Keratinocyte (primary cell): ENCODE measurements around the gene IFT52.

Experiments
- CTCF ChIP-seq, 3 experiments: IDR thresholded peaks in 1 of 3; conservative IDR thresholded peaks in 1 of 3; optimal IDR thresholded peaks in 1 of 3; 2 replicates in 2 of 3; 3 replicates in 1 of 3; pipeline versions ENCODE3 to v1.5.1; 2011; ENCODE audit warnings: low read length in 3 of 3, mild to moderate bottlenecking in 3 of 3, moderate library complexity in 2 of 3, control low read depth in 1 of 3, inconsistent platforms in 1 of 3; ENCODE audit not compliant: insufficient read depth in 2 of 3; ENCODE audit errors: extremely low read depth in 1 of 3
- EZH2 ChIP-seq: IDR thresholded peaks from one replicate; pipeline ENCODE4 v1.6.1; 2012; ENCODE audit warnings: inconsistent platforms, mild to moderate bottlenecking, low read length, moderate library complexity

- TF ChIP-seq CTCF (optimal IDR thresholded peaks at IDR 0.05 in 1 of 3, IDR thresholded peaks at IDR 0.05 in 1 of 3, conservative IDR thresholded peaks at IDR 0.05 in 1 of 3; ENCODE audit: extremely low read depth in 1 of 3, insufficient read depth in 2 of 3, low read length in 3 of 3) (no peak), EZH2 (no peak)
Observed at GRCh38 chr20:43631598-43631997, 40.9 kb downstream of the IFT52 start.
